GM18507 (cell line): ENCODE results near the gene FADS3.
A peak's percentile ranks its signal among the peaks of the same experiment; 100 is the strongest.

Source experiments
- DNase-seq: peaks from one replicate; pipeline ENCODE4 v3.0.0; 2011; ENCODE audit warnings: low read depth; ENCODE audit not compliant: insufficient read length; ENCODE audit errors: extremely low spot score
- FAIRE-seq: peaks from 2 replicates; lab custom pipeline; 2011; peaks lifted over from hg19 to GRCh38; lab: Jason Lieb, UNC

FADS3 gene

DNA sequence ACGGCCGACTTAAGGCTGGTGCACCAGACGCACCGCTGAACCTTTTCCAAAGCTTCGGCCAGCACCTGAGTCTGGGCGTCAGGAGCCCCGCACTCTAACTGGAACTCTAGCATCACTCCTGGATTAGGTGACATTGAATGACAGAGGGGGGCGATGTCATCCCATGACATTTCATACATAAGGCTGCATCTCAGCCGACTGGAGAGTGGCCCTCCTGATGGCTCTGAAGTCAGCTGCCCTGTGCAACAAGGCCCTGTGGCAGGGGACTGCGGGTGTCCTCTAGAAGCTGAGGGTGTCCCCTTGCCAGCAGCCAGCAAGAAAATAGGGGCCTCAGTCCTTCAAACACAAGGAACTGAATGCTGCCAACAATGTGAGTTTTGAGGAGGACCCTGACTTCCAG lies 10.1 kb upstream of the FADS3 start:
- no peak for DNase-seq

DNA sequence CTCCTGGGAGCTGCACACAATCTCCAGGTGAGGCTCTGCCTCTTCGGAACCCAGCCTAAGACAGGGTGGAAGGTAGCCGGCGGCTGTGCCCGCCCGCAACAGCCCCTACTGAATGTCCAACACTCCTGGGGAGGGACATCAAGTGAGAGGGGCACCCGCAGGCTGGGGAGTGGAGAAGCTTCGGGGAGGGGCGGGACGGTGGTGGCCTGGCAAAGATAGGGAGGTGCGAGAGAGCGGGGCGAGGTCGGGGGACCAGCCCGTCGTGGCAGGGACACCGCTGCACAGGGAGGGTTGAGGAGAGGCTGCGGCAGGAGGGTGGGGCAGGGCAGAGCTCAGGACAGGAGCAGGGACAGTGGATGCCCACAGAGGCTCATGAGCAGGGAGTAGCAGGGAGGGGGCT lies 8.9 kb upstream of the FADS3 start:
- FAIRE-seq (no peak), DNase-seq (no peak)

More for the DNA sequence above, 10.1 kb upstream of the FADS3 start:
- FAIRE-seq: no peak

- DNase-seq (peak; percentile 92), FAIRE-seq (peak; percentile 92)
These were observed 7.9 kb upstream of the FADS3 start for GRCh38 chr11:61899146-61899841.

DNA sequence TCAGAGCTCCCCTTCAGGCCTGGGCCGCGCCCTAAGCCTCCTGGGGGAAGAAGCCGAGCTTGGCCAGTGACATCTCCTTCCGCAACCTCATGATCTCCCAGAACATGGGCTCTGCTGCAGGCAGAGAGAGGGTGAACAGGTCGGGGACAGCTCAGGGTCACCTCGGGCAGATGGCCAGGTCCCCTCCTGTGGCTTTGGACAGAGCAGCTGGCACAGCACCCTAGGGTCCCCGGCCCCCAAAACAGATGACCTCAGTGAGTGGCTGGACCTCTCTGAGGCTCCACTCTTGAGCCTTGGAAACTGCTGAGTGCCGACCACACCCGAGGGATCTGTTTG lies 6.9 kb upstream of the FADS3 start:
- DNase-seq (no peak), FAIRE-seq (no peak)

GRCh38 chr11:61897387-61898246 lies 6.3 kb upstream of the FADS3 start:
- DNase-seq (peak; percentile 72), FAIRE-seq (peak; percentile 52)

- DNase-seq (no peak), FAIRE-seq (no peak)
These were observed 5.5 kb upstream of the FADS3 start for GRCh38 chr11:61896665-61897386.

DNA sequence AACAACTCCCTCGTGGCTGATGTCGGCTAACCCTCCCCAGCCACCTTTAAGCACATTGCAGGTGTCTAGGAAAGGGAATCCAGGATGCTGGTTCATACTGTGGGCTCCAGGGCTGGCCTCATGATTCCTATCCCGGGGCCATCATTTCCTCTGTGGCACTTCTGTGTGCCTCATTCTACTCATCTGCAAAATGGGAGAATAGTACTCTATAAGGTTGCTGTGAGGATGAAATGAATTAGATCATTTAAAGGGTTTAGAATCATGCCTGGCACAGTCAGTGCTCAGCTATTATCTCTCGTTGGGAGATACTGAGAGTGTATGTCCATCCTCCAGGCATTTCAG lies 4.3 kb upstream of the FADS3 start:
- FAIRE-seq (no peak), DNase-seq (no peak)

- DNase-seq (no peak), FAIRE-seq (no peak)
These were observed 3.8 kb upstream of the FADS3 start for GRCh38 chr11:61895046-61895717.

DNA sequence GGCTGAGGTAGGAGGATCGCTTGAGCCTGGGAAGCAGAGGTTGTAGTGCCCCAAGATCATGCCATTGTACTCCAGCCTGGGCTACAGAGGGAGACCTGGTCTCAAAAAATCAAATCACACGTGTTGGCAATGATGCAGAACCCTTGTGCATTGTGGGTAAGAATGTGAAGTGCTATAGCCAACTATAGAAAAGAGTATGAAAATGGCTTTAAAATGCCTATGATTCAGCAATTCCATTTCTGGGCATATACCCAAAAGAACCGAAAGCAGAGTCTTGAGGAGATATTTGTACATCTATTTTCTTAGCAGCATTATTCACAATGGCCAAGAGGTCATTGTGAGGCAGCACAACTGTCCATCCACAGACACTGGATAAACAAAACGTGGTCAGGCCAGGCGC lies 2.6 kb upstream of the FADS3 start:
- FAIRE-seq (no peak), DNase-seq (no peak)

- DNase-seq (no peak), FAIRE-seq (no peak)
These were observed 683 bp upstream of the FADS3 start for GRCh38 chr11:61892085-61892370.

DNA sequence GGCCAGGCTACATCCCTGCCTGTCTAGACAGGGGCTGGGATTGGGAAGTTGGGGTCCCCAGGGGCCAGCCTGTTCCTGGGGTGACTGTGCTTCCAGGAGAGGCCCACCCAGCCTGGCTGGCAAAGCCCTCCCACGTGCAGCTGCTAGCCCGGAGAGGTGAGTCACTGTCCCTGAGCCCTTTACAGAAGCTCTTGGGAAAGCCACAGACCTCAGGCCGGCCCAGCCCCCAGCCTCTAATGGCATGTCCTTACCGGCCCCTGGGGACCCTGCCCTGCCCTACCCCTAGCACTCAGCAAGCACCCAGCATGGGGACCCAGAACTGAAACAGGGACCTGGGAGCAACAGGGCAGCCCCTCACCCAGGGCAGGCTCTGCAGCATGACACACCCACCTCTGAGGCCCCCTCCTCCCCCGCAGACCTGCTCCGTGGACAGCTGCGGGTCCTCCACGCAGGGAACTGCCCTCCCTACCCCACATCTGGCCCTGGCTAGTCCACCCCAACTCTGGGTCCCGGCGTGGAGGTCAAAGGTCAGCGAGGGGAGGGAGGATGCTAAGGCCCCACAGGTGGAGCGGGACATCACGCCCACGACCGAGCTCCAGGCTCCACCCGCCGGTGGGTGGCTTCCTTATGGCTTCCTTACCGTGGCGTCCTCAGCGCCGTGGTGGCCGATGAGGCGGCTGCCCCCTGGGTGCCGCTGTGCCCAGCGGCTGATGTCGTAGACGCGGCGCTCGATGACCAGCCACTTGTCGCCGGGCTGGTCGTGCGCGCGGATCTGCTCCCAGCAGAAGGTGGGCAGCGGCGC lies 615 bp downstream of the FADS3 start:
- DNase-seq (no peak), FAIRE-seq (no peak)

DNA sequence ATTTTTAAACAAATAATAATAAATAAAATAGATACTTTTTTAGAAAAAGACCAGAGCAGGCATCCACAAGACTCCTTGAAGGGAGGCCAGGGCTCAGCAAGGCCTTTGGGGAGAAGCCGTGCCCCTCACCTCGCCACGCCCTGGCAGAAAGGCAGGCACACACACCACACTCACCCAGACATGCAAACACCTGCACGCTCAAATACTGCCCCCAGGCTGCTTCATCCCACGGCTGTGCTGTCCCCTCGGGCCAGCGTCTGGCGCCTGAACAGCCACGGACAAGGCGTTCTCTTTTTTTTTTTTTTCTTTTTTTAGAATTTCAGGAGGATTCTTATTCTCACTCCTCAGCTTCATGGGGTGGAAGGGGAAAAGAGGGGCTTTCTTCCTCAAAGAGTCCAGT lies 1.5 kb downstream of the FADS3 start:
- no peak for DNase-seq
- no peak for FAIRE-seq

DNA sequence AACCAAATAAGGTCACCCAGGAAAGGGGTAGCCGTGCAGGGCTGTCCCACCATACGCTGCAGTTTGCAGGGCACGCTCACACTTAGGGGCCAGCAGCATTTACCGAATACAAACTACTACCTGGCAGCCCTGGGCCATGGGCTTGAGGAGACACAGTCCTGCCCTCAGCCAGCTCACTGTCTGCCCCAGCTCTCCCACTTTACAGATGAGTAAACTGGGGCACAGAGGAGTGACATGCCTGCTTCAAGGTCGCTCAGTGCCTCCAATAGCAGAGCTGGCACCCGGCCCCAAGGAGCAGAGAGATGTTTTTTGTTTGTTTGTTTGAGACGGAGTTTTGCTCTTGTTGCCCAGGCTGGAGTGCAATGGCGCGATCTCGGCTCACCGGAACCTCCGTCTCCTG lies 2.8 kb downstream of the FADS3 start:
- DNase-seq (no peak), FAIRE-seq (no peak)

GRCh38 chr11:61887839-61888494 lies 3.4 kb downstream of the FADS3 start:
- FAIRE-seq (no peak), DNase-seq (no peak)

DNA sequence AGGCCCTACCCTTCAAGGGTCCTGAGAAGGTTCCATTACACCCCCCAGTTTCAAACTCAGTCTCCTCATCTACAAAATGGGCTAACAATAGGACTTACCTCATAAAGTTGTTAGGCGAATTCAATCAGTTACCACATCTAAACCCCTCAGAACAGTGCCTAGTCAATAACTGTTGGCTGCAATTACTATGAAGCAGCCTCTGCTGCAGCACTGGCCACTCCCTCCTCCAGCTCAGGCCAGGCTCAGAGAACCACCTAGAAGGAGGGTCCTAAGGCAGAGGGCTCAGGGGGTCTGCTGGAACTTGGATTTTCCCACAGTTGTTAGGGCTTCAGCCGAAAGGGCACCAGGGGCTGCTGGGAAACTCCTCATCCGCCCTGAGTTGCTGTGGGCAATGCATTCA lies 4.7 kb downstream of the FADS3 start:
- no peak for DNase-seq
- FAIRE-seq: no peak

DNA sequence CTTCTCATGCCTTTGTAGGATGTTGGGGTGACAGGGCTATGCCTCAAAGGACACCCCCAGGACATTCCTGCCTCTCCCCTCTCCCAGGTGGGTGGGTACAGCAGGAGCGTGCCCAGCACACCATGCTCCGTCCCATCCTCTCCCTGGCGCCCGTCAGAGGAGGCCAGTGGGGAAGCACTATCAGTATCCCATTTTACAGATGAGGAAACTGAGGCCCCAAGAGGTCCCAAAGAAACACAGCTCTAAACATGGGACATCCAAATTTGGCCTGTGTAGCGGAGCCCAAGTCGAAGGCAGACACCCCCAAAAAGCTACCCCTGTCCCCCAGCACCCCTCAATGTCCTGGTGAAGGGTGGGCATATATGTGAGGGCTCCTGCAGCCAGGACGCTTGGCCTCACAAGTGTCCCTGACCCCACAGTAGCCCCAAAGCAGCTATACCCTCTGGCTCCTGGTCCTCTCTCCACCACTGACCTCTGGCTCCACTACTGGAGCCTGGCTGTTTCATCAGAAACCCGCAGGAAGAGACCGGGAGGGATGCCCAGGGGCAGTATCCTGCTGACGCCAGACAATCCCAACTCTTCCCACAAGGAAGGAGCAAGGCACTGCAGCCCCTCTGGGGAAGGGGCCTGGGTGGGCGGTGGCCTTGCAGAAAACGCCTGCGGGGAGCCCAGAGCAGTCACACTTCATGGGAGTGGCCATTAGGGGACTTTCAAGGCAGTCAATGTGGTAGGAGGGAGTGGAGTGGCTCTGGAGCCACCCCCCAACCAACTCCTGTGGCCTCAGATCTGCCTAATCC lies 5.4 kb downstream of the FADS3 start:
- no peak for FAIRE-seq

GRCh38 chr11:61885166-61885778 lies 6.1 kb downstream of the FADS3 start:
- DNase-seq (no peak), FAIRE-seq (no peak)

More for the DNA sequence above, 5.4 kb downstream of the FADS3 start:
- no peak for DNase-seq

GRCh38 chr11:61883947-61884346 lies 7.4 kb downstream of the FADS3 start:
- FAIRE-seq: no peak
- no peak for DNase-seq
